Spinal cord (tissue), 10 donors: Measurements from ENCODE around the gene ADAM8. TPM values are rescaled to one million over a fixed set of nuclear protein-coding genes. Genes with fewer than 3 reads are reported as not detected.

Source experiments
- DNase-seq, 6 donors: peaks; one replicate each; pipeline versions ENCODE4 v3.0.0 to v3.0.0-alpha.2; 2013 to 2015; ENCODE audit warnings: low spot score in 6 of 6, low read depth in 4 of 6
- H3K27ac ChIP-seq: one replicate; pipeline ENCODE4 v1.5.1; 2013; ENCODE audit warnings: low read depth, low read length, control low read depth
- H3K27me3 ChIP-seq: one replicate; pipeline ENCODE4 v1.6.1; 2013; ENCODE audit warnings: low read length; ENCODE audit not compliant: control insufficient read depth, insufficient read depth
- H3K36me3 ChIP-seq: one replicate; pipeline ENCODE4 v1.6.1; 2013; ENCODE audit warnings: low read length; ENCODE audit not compliant: control insufficient read depth, insufficient read depth
- H3K4me1 ChIP-seq: one replicate; pipeline ENCODE4 v1.6.1; 2013; ENCODE audit warnings: low read length; ENCODE audit not compliant: control insufficient read depth, insufficient read depth
- H3K4me3 ChIP-seq: one replicate; pipeline ENCODE4 v1.5.1; 2013; ENCODE audit warnings: low read depth, low read length, control low read depth
- H3K9me3 ChIP-seq: one replicate; pipeline ENCODE4 v1.6.1; 2013; ENCODE audit warnings: low read length; ENCODE audit not compliant: control insufficient read depth, insufficient read depth
- WGBS: methylation state at CpG from one replicate; pipeline ENCODE4 v1.1.5; 2013; ENCODE audit warnings: missing lambda C conversion rate; ENCODE audit not compliant: insufficient coverage; 5-methylcytosine and 5-hydroxymethylcytosine counted together
- polyA plus RNA-seq, 2 donors: library from polyadenylated mRNA; unstranded; fragments of 120-200 nt; gene quantifications; one replicate each; pipeline ENCODE4 v1.2.1, GENCODE V29; 2013; ENCODE audit not compliant: insufficient read length in 2 of 2
- total RNA-seq, 2 donors: library from RNA; depleted of rRNA in 1 of 2; stranded (reverse); fragments of 120-200 nt in 1 of 2; fragments of >200 nt in 1 of 2; gene quantifications; one replicate each; pipeline versions ENCODE4 v1.2.3 to v1.2.4, GENCODE V29; 2013 to 2014
- donor health status: healthy.

The ADAM8 gene
- total and polyA plus RNA-seq, 4 donors = 1.7 to 4.9 (median 3.5) TPM

DNA sequence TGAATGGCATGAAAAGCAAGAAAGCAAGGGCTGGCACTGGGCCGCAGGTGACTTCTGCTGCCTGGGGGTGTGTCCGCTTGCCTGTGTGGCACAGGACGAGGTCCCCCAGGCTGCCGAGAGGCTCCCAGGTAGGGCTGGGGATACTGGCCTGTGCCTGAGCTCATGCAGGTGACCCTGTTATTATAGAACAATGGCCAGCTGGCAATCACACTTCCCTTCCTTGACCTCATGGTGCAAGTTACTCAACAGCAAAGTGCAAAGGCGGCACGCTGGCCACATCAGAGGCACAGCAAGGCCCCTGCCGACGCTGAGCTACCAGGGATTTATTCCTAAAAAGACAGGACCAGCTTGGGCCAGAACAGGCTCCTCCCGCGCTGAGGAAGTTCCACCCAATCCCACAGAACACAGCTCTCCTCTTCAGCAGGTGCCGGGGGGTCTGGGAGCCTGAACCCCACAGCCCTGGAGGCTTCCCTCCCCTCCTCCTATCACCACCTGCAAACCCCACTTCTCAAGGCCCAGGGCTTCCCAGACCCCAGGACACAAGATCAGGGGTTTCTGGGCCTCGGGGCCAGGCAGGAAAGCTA lies 1.4 kb upstream of the ADAM8 start:
- Histone ChIP-seq H3K27ac (no peak overlapping the region), H3K4me3 (no peak overlapping the region), H3K9me3 (no peaks in the 10 kb centered on the region), H3K27me3 (peaks cover 23% of the 10 kb centered on the region), H3K36me3 (peaks cover 74% of the 10 kb centered on the region), H3K4me1 (peaks cover 9% of the 10 kb centered on the region)
- DNase-seq = no peak
- 84% methylated on average over 12 of the region's 12 CpGs for WGBS

DNA sequence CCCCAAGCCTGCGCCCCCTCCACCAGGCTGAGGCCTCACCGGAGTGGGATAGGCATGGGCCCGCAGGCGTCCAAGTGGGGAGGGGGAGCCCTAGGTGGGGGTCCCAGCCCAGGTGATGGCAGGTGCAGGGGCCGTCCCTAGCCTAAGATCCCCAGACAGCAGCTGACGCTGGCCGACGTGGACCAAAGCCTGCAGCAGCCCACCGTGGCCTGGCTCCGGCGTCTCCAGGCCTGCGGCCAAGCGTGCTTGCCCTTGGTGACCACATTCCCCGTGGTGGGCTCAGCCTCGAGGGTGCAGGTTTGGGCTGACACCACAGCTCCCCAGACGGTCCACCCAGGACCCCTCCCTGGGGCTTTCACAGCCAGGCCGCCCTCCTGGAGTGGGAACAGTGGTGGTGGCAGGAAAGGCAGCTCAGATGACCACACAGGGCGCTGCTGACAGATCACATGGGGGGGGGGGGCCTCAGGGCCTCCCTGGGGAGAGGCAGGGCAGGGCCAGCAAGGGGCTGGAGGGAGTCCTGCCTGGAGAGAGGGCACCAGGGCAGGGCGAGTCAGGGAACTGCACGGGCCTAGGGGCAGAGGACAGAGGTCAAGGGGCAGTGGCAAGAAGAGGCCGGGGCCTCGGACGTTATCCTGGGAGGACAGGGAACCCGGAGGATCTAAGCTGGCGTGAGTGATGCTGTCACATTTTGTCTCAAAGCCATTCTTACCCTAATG lies 767 bp upstream of the ADAM8 start:
- Histone ChIP-seq H3K27me3 (peaks cover 23% of the 10 kb centered on the region), H3K9me3 (no peaks in the 10 kb centered on the region), H3K36me3 (peaks cover 74% of the 10 kb centered on the region), H3K4me1 (peaks cover 9% of the 10 kb centered on the region), H3K27ac (no peak overlapping the region), H3K4me3 (no peak overlapping the region)
- DNase-seq = no peak
- WGBS = 67% methylated on average over 21 of the region's 25 CpGs

DNA sequence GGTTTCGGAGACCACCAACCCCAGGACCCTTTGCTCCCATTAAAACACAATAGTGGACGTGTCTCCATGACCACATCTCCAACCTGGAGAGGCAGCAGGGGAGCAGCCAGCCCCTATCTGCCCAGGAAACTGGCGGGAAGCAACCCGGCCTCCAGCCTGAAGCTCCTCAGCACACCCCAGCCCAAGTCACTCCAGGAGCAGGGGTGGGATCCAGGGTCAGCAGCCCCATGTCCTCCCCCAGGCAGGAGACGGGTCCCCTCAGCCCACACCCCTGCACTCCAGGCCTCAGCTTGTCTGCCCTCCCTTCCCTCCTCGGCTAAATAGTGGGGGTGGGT lies 601 bp downstream of the ADAM8 start:
- no peaks in the 10 kb centered on the region for H3K9me3 ChIP-seq
- 40% methylated on average over 5 of the region's 6 CpGs for WGBS
- peaks cover 23% of the 10 kb centered on the region for H3K27me3 ChIP-seq
- no peak overlapping the region for H3K4me3 ChIP-seq
- no peak overlapping the region for H3K27ac ChIP-seq
- no peak for DNase-seq
- H3K36me3 ChIP-seq = peaks cover 72% of the 10 kb centered on the region
- peaks cover 9% of the 10 kb centered on the region for H3K4me1 ChIP-seq

DNA sequence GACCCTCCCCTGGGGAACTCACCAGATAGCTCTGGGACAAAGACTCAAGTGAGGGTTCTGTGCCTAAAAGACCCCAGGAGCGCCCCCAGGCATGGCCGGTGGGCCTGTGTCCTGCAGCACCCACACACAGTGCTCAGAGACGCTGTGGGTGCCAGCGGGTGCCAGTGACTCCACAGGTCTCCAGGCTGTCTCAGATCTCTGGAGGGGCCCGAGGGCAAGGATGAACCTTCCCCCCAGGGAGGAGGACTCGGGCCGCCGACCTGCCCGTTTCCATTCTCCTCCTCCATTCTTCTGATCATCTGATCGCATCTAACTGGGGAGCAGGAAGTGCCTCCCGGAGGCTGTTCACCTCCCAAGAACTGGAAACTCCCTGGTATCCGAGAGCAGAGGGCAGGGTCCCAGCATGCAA lies 980 bp downstream of the ADAM8 start:
- H3K36me3 ChIP-seq = peaks cover 72% of the 10 kb centered on the region
- H3K9me3 ChIP-seq = no peaks in the 10 kb centered on the region
- H3K27me3 ChIP-seq = peaks cover 23% of the 10 kb centered on the region
- 35% methylated on average over 12 of the region's 12 CpGs for WGBS
- peaks cover 9% of the 10 kb centered on the region for H3K4me1 ChIP-seq
- H3K27ac ChIP-seq = no peak overlapping the region
- H3K4me3 ChIP-seq = no peak overlapping the region
- DNase-seq = no peak

DNA sequence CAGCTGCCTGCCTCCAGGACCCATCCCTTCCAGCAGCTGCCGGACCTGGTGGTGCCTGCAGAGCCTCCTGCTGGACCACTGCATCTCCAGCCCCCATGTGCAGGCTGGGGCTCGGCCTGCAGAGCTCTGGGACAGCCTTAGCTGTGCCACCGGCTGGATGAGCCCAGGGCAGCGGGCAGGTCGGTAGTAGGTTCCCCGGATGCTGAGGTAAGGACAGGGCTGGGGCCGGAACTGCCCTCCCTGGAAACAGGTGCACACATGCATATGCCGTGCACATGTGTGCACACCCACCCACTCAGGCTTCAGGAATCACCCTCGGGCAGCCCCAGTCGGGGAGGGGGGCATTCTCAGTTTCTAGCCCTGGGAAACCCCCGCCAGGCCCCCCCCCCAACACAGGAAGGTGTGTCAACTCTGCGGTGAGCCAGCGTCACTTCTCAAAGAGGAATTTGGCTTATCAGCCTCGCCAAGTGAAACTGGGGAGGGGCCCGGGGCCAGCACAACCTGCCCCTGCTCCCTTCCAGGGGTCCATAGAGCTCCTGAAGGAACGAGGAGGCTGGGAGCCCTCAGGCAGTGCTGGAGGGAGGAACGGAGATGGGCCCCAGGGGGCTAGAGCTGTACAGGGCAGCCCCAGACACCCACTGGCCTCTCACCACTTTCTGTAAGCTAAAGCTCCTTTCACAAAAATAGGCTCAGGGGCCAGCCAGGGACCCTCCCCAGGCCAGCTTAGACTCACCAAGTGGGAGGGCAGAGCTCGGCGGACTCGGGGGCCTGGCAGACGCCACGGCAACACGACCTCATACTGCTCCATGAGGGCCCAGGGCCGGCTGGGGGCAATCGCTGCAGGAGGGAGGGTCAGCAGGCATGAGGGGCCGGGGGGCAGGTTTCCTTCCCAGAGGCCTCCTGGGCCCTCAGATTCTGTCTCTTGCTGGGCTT lies 1.7 kb downstream of the ADAM8 start:
- Histone ChIP-seq H3K9me3 (no peaks in the 10 kb centered on the region), H3K27me3 (peaks cover 23% of the 10 kb centered on the region), H3K36me3 (peaks cover 72% of the 10 kb centered on the region), H3K27ac (no peak overlapping the region), H3K4me1 (peaks cover 9% of the 10 kb centered on the region), H3K4me3 (no peak overlapping the region)
- WGBS = 51% methylated on average over 24 of the region's 26 CpGs
- DNase-seq = no peak

DNA sequence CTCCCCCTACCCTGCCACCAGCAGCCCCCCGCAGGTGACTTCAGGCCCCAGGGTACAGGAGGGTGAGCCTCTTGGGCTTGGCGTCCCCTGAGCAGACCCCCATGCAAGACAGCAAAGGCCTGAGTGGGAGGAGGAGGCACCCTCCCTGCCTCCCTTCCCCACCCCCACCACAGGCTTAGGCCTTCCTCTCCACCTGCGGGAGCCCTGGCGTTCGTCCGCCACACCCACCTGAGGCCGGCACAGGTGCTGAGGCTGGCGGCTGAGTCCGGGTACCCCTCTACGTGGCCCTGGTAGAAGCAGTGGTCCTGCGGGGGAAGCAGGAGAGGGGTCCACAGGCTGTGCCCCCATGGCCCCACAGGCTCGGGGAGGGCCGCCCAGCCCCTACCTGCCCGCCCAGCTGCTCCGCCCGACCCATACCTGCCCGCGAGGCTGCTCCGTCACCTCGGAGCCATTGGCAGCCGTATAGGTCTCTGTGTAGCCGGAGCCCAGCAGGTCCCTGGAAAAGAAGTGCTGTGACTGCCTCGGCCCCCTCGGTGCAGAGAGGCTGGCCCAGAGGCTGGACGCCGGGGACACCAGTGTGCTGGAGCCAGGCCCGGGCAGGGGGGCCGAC lies 3.0 kb downstream of the ADAM8 start:
- H3K27me3 ChIP-seq = peaks cover 23% of the 10 kb centered on the region
- H3K4me1 ChIP-seq = peaks cover 9% of the 10 kb centered on the region
- H3K27ac ChIP-seq = no peak overlapping the region
- H3K4me3 ChIP-seq = no peak overlapping the region
- no peak for DNase-seq
- H3K36me3 ChIP-seq = peaks cover 72% of the 10 kb centered on the region
- H3K9me3 ChIP-seq = no peaks in the 10 kb centered on the region
- WGBS = 89% methylated on average over 22 of the region's 28 CpGs

DNA sequence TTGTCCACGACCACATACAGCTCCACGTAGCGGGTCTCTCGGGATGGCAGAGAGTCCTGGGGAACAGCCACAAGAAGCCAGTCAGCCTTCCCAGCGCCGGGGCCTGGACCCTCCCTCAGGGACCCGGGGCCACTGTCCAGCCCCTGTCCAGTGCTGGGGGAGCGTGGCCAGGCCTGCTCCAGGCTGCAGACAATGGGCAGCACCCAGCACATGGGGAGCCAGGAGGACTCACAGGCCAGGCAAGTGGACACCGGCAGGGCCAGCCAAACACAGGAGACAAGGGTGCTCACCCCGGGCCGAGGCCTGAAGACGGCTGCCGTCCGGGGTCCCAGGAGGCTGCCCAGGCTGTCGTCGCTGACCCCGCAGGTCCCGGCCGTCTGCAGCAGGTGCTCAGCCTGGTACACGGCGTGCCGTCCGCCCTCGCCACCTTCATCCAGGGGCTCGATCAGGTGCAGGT lies 3.7 kb downstream of the ADAM8 start:
- Histone ChIP-seq H3K4me1 (peaks cover 9% of the 10 kb centered on the region), H3K9me3 (no peaks in the 10 kb centered on the region), H3K36me3 (peaks cover 72% of the 10 kb centered on the region), H3K27ac (no peak overlapping the region), H3K4me3 (no peak overlapping the region), H3K27me3 (peaks cover 23% of the 10 kb centered on the region)
- no peak for DNase-seq
- 91% methylated on average over 25 of the region's 25 CpGs for WGBS

DNA sequence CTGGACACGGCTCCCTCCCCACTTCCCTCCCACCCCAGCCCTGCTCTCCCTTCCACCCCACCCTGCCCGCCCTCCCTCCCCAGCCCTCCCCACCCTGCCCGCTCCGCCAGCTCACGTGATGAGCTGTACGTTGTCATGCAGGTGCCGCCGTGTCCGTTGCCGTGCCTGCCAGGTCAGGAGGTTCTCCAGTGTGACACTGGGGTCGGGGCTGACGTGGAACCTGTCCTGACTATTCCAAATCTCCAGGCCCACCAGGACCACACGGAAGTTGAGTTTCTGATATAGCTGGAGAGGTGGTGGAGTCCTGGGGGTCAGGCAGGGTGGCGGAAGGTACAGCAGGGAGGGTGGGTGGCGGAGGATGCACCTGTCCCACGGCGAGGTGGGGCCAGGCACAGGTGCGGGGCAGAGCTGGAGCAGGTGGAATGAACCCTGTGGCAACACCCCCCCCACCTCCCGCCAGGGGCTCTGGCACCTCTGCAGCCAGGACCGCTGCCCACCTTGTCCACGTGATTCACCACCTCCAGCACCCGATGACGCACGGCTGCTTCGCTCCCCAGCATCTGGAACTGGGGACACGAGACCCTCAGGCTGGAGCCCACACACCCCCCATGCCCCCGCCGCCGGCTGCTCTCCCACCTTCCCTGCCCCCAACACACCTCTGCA lies 4.2 kb downstream of the ADAM8 start:
- peaks cover 72% of the 10 kb centered on the region for H3K36me3 ChIP-seq
- 80% methylated on average over 20 of the region's 29 CpGs for WGBS
- H3K4me1 ChIP-seq = peaks cover 6% of the 10 kb centered on the region
- no peak overlapping the region for H3K27ac ChIP-seq
- H3K4me3 ChIP-seq = no peak overlapping the region
- DNase-seq = no peak
- H3K9me3 ChIP-seq = no peaks in the 10 kb centered on the region
- peaks cover 21% of the 10 kb centered on the region for H3K27me3 ChIP-seq
